Hepatocyte (in vitro differentiated cells): Measurements from ENCODE around the gene ACAT2.

Experiments used
- EZH2 ChIP-seq: fragments of 200-600 bp; sonication (generic); IDR thresholded peaks from 2 replicates; pipeline ENCODE4 v1.6.1; 2016; ENCODE audit warnings: antibody characterized with exemption, mild to moderate bottlenecking, borderline replicate concordance
- TF ChIP-seq, protein P1 (sequence below): fragments of 200-600 bp; sonication (generic); IDR thresholded peaks from 2 replicates; pipeline ENCODE4 v1.5.1; 2016; ENCODE audit warnings: antibody characterized with exemption, mild to moderate bottlenecking; ENCODE audit not compliant: poor library complexity

DNA sequence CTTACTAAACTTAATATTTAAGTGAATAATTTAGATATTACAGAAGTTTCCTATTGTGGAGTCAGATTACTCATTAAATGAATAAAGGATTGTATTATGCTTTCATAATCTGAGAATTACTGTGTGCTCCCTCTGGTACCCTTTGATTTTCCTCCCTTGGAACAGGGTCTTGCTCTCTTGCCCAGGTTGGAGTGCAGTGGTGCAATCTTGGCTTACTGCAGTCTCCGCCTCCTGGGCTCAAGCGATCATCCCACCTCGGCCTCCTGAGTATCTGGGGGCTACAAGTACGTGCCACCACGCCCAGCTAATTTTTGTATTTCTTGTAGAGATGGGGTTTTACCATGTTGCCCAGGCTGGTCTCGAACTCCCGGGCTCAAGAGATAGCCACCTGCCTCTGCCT is 24.9 kb upstream of the ACAT2 start:
- TF ChIP-seq, protein P1, sequence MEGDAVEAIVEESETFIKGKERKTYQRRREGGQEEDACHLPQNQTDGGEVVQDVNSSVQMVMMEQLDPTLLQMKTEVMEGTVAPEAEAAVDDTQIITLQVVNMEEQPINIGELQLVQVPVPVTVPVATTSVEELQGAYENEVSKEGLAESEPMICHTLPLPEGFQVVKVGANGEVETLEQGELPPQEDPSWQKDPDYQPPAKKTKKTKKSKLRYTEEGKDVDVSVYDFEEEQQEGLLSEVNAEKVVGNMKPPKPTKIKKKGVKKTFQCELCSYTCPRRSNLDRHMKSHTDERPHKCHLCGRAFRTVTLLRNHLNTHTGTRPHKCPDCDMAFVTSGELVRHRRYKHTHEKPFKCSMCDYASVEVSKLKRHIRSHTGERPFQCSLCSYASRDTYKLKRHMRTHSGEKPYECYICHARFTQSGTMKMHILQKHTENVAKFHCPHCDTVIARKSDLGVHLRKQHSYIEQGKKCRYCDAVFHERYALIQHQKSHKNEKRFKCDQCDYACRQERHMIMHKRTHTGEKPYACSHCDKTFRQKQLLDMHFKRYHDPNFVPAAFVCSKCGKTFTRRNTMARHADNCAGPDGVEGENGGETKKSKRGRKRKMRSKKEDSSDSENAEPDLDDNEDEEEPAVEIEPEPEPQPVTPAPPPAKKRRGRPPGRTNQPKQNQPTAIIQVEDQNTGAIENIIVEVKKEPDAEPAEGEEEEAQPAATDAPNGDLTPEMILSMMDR = no peak
- TF ChIP-seq EZH2 = no peak
